Stomach (tissue), 9 donors: ENCODE results near the gene IRF1. TPM values are rescaled to one million over a fixed set of nuclear protein-coding genes. Genes with fewer than 3 reads are reported as not detected.

Experiments used
- DNase-seq, 2 donors: peaks; one replicate each; pipeline versions ENCODE4 v3.0.0 to v3.0.0-alpha.2; 2013 to 2019
- H3K27ac ChIP-seq, 5 donors: fragments of 200-600 bp in 4 of 5; sonication (generic) in 4 of 5; one replicate each; pipeline ENCODE4 v1.5.1; 2013 to 2019; ENCODE audit warnings: mild to moderate bottlenecking in 1 of 5, moderate library complexity in 1 of 5
- H3K27me3 ChIP-seq, 3 donors: fragments of 200-600 bp; sonication (generic); one replicate each; pipeline ENCODE4 v1.5.1; 2017 to 2019; ENCODE audit warnings: mixed run types in 1 of 3
- H3K36me3 ChIP-seq, 4 donors: fragments of 200-600 bp; sonication (generic); 1 replicate in 3 of 4; 2 replicates in 1 of 4; pipeline ENCODE4 v1.5.1; 2016 to 2019
- H3K4me1 ChIP-seq, 4 donors: fragments of 200-600 bp; sonication (generic); one replicate each; pipeline ENCODE4 v1.5.1; 2016 to 2019
- H3K4me3 ChIP-seq, 4 donors: fragments of 200-600 bp; sonication (generic) in 3 of 4; one replicate each; pipeline ENCODE4 v1.5.1; 2016 to 2019; ENCODE audit warnings: mild to moderate bottlenecking in 1 of 4
- H3K9me3 ChIP-seq, 4 donors: fragments of 200-600 bp; sonication (generic); one replicate each; pipeline ENCODE4 v1.5.1; 2016 to 2019
- EP300 ChIP-seq: sonication (generic); formaldehyde crosslinking; IDR thresholded peaks from one replicate; pipeline ENCODE4 v1.6.1; 2017; ENCODE audit warnings: antibody characterized with exemption
- POLR2A ChIP-seq, 4 donors: fragments of 450-650 bp; IDR thresholded peaks; one replicate each; pipeline ENCODE4 v1.6.1; 2016; ENCODE audit warnings: antibody characterized with exemption in 4 of 4, control low read depth in 2 of 4, mild to moderate bottlenecking in 1 of 4, moderate library complexity in 1 of 4
- POLR2AphosphoS5 ChIP-seq, 3 donors: sonication (generic); formaldehyde crosslinking; IDR thresholded peaks; one replicate each; pipeline ENCODE4 v1.6.1; 2016; ENCODE audit warnings: antibody characterized with exemption in 3 of 3
- WGBS, 5 donors: extraction: QIAGEN DNeasy Blood & Tissue Kit in 3 of 5; methylation state at CpG; one replicate each; pipeline versions ENCODE4 v1.1.5 to v1.1.7; 2013 to 2018; 5-methylcytosine and 5-hydroxymethylcytosine counted together
- intact Hi-C: fragments of 100-400 bp; cut with DNase I; formaldehyde crosslinking; loops from one replicate; pipeline ENCODE4 v1.15.1; 2023; ENCODE audit warnings: low total_unique reads
- polyA plus RNA-seq, 3 donors: library from polyadenylated mRNA; stranded (reverse); fragments of 200-250 nt; gene quantifications; one replicate each; pipeline ENCODE4 v1.2.3, GENCODE V29; 2013
- total RNA-seq, 5 donors: library from RNA; depleted of rRNA; stranded (reverse); fragments of >200 nt; gene quantifications; one replicate each; pipeline versions ENCODE4 v1.1.0 to v1.2.3, GENCODE V29; 2014 to 2016
- TF ChIP-seq, protein P1 (sequence below), 7 experiments: fragments of 450-650 bp in 4 of 7; fragments of 200-600 bp in 3 of 7; sonication (generic) in 3 of 7; IDR thresholded peaks; one replicate each; pipeline ENCODE4 v1.5.1; 2016 to 2019; ENCODE audit warnings: antibody characterized with exemption in 7 of 7, control low read depth in 2 of 7, mild to moderate bottlenecking in 1 of 7
- donor health status: healthy with polysubstance abuse.
- donor health status: Bipolar disorder and iron deficiency.
- donor health status: healthy.

IRF1 gene
- total and polyA plus RNA-seq, 8 donors, result 17.1 to 256 (median 64.7) TPM

DNA sequence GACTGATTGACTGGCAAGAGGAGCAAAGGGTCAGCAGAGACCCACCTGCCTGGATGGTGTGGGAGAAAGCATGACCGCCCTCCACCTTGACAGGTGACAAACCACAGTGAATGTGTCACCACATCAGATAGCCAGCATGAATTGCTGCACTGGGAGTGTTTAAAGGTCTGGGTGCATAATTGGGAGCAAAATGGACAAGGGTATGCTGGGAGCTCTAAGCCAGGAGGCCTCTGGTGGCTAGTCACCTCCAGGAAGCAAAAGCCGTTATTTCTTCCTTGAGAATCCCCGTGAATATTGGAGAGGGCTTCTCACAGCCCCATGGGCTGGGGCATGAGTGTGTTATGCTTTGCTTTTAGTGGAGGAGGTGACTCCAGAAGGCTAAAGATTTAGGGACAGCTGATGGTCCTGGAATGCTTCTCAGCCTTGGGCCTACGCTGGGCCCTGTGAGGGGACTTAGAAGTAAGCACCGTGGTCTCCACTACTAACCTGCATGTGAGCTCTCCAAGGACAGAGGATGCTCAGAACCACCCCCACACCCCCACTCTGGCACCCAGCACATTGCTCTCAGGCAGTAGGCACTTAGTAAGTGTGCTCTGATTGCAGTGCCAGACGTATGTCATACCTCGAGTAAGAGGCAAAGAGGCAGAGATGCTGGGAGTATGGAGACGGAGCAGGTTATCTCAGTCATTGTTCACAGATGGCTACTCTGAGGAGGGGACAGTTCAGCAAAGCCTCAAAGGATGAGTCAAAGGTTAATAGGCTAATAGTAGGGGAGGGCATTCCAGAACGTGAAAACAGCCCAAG, 9.1 kb upstream of the IRF1 start:
- 56 to 67% (median 60%) methylated on average over 9 of the region's 9 CpGs for WGBS, 5 donors
- TF ChIP-seq POLR2AphosphoS5 (IDR thresholded peaks at IDR 0.05) (no peak), EP300 (no peak), POLR2A (IDR thresholded peaks at IDR 0.05) (no peak)
- TF ChIP-seq, protein P1, sequence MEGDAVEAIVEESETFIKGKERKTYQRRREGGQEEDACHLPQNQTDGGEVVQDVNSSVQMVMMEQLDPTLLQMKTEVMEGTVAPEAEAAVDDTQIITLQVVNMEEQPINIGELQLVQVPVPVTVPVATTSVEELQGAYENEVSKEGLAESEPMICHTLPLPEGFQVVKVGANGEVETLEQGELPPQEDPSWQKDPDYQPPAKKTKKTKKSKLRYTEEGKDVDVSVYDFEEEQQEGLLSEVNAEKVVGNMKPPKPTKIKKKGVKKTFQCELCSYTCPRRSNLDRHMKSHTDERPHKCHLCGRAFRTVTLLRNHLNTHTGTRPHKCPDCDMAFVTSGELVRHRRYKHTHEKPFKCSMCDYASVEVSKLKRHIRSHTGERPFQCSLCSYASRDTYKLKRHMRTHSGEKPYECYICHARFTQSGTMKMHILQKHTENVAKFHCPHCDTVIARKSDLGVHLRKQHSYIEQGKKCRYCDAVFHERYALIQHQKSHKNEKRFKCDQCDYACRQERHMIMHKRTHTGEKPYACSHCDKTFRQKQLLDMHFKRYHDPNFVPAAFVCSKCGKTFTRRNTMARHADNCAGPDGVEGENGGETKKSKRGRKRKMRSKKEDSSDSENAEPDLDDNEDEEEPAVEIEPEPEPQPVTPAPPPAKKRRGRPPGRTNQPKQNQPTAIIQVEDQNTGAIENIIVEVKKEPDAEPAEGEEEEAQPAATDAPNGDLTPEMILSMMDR (IDR thresholded peaks at IDR 0.05), result no peak
- intact Hi-C loops, result loop anchor here (10.0 kb wide), 1 partner anchor 115 kb away; no protein-coding TSS in a partner anchor
- Histone ChIP-seq H3K27me3 (no peaks in the 10 kb centered on the region), H3K27ac (peak overlapping the region; percentile 91 to 100 (median 97)), H3K4me1 (peaks cover 60 to 83% (median 82%) of the 10 kb centered on the region in 4 donors), H3K4me3 (no peak overlapping the region), H3K36me3 (no peaks in the 10 kb centered on the region), H3K9me3 (no peaks in the 10 kb centered on the region)
- DNase-seq, result peak; percentile 9 to 25

GRCh38 chr5:132498686-132499271, 8.2 kb upstream of the IRF1 start:
- Histone ChIP-seq H3K27me3 (no peaks in the 10 kb centered on the region), H3K4me1 (peaks cover 59 to 92% (median 86%) of the 10 kb centered on the region in 4 donors), H3K27ac (peak overlapping the region; percentile 94 to 100 (median 99)), H3K9me3 (no peaks in the 10 kb centered on the region), H3K36me3 (no peaks in the 10 kb centered on the region), H3K4me3 (no peak overlapping the region)
- intact Hi-C loops, result no loop called here
- no peak for TF ChIP-seq POLR2AphosphoS5 (IDR thresholded peaks at IDR 0.05)
- TF ChIP-seq, protein P1 (IDR thresholded peaks at IDR 0.05), result no peak
- no peak for TF ChIP-seq EP300
- TF ChIP-seq POLR2A (IDR thresholded peaks at IDR 0.05), result no peak
- 77 to 91% (median 82%) methylated on average over 4 of the region's 4 CpGs for WGBS, 5 donors
- peak; percentile 6 to 22 for DNase-seq

GRCh38 chr5:132498152-132498551, 7.6 kb upstream of the IRF1 start:
- TF ChIP-seq POLR2A (IDR thresholded peaks at IDR 0.05), result no peak
- TF ChIP-seq POLR2AphosphoS5 (IDR thresholded peaks at IDR 0.05), result peak in 1 of 3 donors; percentile 30
- TF ChIP-seq, protein P1 (IDR thresholded peaks at IDR 0.05), result no peak
- WGBS, 5 donors, result 70 to 74% (median 72%) methylated on average over 3 of the region's 3 CpGs
- no peak overlapping the region for H3K4me3 ChIP-seq
- no peaks in the 10 kb centered on the region for H3K27me3 ChIP-seq
- peak overlapping the region; percentile 94 to 100 (median 99) for H3K27ac ChIP-seq
- H3K4me1 ChIP-seq, result peaks cover 59 to 87% (median 83%) of the 10 kb centered on the region in 4 donors
- peak; percentile 34 to 60 for DNase-seq
- H3K9me3 ChIP-seq, result no peaks in the 10 kb centered on the region
- intact Hi-C loops, result no loop called here
- no peaks in the 10 kb centered on the region for H3K36me3 ChIP-seq

GRCh38 chr5:132497488-132497997, 7.0 kb upstream of the IRF1 start:
- Histone ChIP-seq H3K4me3 (peak overlapping the region; percentile 58 to 73 (median 64)), H3K27ac (peak overlapping the region; percentile 94 to 100 (median 99)), H3K36me3 (no peaks in the 10 kb centered on the region), H3K9me3 (no peaks in the 10 kb centered on the region), H3K27me3 (no peaks in the 10 kb centered on the region), H3K4me1 (peaks cover 53 to 85% (median 78%) of the 10 kb centered on the region in 4 donors)
- TF ChIP-seq POLR2A (IDR thresholded peaks at IDR 0.05) (no peak), EP300 (peak; percentile 4), POLR2AphosphoS5 (IDR thresholded peaks at IDR 0.05) (peak in 2 of 3 donors; percentile 59 to 84)
- DNase-seq, result peak; percentile 63 to 83
- WGBS, 5 donors, result 22 to 39% (median 30%) methylated on average over 4 to 6 of the region's 6 CpGs
- intact Hi-C loops, result no loop called here
